Kidney (tissue), 14 donors: Measurements from ENCODE around the gene PSME2. TPM values are rescaled to one million over a fixed set of nuclear protein-coding genes. Genes with fewer than 3 reads are reported as not detected.

Source experiments
- DNase-seq, 5 donors: peaks; one replicate each; pipeline ENCODE4 v3.0.0-alpha.2; 2013 to 2020
- FAIRE-seq: peaks from 2 replicates; lab custom pipeline; 2012; peaks lifted over from hg19 to GRCh38; lab: Jason Lieb, UNC
- H3K27ac ChIP-seq, 2 donors: one replicate each; pipeline ENCODE4 v1.7.0; 2013; ENCODE audit warnings: low read depth in 2 of 2, low read length in 2 of 2, inconsistent platforms in 1 of 2
- H3K27me3 ChIP-seq: one replicate; pipeline ENCODE4 v1.7.1; 2013; ENCODE audit warnings: low read length, inconsistent platforms; ENCODE audit not compliant: control insufficient read depth, insufficient read depth
- H3K36me3 ChIP-seq, 3 donors: one replicate each; pipeline versions ENCODE4 v1.7.0 to v1.7.1; 2013; ENCODE audit warnings: low read length in 3 of 3, control low read depth in 1 of 3, inconsistent platforms in 1 of 3; ENCODE audit not compliant: insufficient read depth in 3 of 3, control insufficient read depth in 2 of 3
- H3K4me1 ChIP-seq, 3 donors: one replicate each; pipeline versions ENCODE4 v1.7.0 to v1.7.1; 2013; ENCODE audit warnings: low read length in 3 of 3, inconsistent platforms in 1 of 3, low read depth in 1 of 3; ENCODE audit not compliant: control insufficient read depth in 2 of 3, insufficient read depth in 2 of 3
- H3K4me3 ChIP-seq, 3 donors: one replicate each; pipeline versions ENCODE4 v1.7.0 to v1.8.1; 2013; ENCODE audit warnings: low read length in 3 of 3, control low read depth in 1 of 3, inconsistent platforms in 1 of 3
- H3K9ac ChIP-seq, 3 donors: one replicate each; pipeline versions ENCODE4 v1.7.0 to v1.7.1; 2013; ENCODE audit warnings: low read length in 3 of 3, control low read depth in 1 of 3, inconsistent platforms in 1 of 3
- H3K9me3 ChIP-seq, 3 donors: one replicate each; pipeline versions ENCODE4 v1.7.0 to v1.7.1; 2013; ENCODE audit warnings: low read length in 3 of 3, control low read depth in 1 of 3, inconsistent platforms in 1 of 3; ENCODE audit not compliant: control insufficient read depth in 2 of 3, insufficient read depth in 1 of 3
- CTCF ChIP-seq: IDR thresholded peaks from 3 replicates; pipeline ENCODE4 v1.5.1; 2012; ENCODE audit warnings: mild to moderate bottlenecking, moderate library complexity, borderline replicate concordance; ENCODE audit not compliant: insufficient read depth; ENCODE audit errors: extremely low read depth
- intact Hi-C: fragments of 100-400 bp; cut with DNase I; formaldehyde crosslinking; loops from one replicate; pipeline ENCODE4 v1.11.1; 2022
- polyA plus RNA-seq: library from polyadenylated mRNA; stranded (reverse); fragments of 350-450 nt; fragmentation: Illumina TruSeq; extraction: RNeasy Lipid Tissue Mini Kit (QIAGEN cat#74804); gene quantifications from one replicate; pipeline ENCODE4 v1.2.3, GENCODE V29; 2014; ENCODE audit warnings: low read depth, low replicate concordance; ENCODE audit not compliant: insufficient read depth
- total RNA-seq: library from RNA; stranded (reverse); fragmentation: NEBNext Ultra II Directional; extraction: Animal tissue kit (Norgen Biotek cat#: 25700); gene quantifications from one replicate; pipeline ENCODE4 v1.2.1, GENCODE V29; 2021
- donor health status: control.
- donor health status: control.
- donor health status: control.
- donor health status: control.
- donor health status: control.
- donor health status: DM: yes; HTN: yes; CAD: no.
- donor health status: Normal renal cell carcinoma (clear cell type).

PSME2 gene
- total and polyA plus RNA-seq, 2 donors from 2014 or later = 148 to 289 TPM

DNA sequence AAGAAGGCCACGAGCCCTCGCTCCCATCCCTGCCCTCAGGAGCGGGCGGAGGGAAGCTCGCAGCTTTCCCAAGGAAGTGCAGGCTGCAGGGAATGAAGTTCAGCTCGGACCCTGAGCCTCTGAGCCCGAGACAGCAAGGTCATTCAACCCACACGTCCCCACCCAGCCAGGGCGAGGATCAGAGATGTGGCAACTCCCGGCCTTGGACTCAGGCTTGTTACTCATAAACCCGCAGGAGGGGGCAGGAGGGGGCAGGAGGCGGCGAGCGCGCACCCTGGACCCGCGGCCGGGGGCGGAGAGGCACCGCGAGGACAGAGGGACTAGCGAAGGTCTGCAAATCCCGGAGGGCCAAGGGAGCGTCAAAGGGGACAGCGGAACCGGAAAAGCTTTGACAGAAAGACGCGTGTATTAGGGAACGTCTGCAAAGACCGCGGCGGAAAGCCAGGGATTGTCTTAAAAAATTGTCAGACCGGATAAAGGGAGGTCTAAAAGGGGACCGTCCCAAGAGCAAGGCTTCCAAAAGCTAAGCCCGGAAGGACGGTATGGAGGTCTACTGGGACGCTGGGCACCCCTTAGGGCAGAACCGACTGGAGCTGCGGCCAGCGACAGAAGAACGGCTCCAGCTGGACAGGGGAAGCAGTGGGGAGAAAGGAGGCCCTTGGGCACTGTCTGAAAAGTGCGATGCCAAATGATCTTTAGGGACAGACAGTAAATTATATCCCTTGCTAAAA lies 32.4 kb downstream of the PSME2 start:
- intact Hi-C loops = no loop called here
- no peak for FAIRE-seq

GRCh38 chr14:24113379-24113800 lies 33.0 kb downstream of the PSME2 start:
- FAIRE-seq (no peak), DNase-seq (no peak)
- peak overlapping the region; percentile 73 to 93 (median 84) for H3K4me3 ChIP-seq
- peak overlapping the region; percentile 99 to 100 for H3K27ac ChIP-seq
- intact Hi-C loops = no loop called here
- peak overlapping the region; percentile 41 to 87 (median 80) for H3K9ac ChIP-seq
- H3K4me1 ChIP-seq = peaks cover 0 to 28% (median 10%) of the 10 kb centered on the region in 3 donors
- peaks cover 0 to 12% (median 5%) of the 10 kb centered on the region in 3 donors for H3K36me3 ChIP-seq
- H3K9me3 ChIP-seq = no peaks in the 10 kb centered on the region
- no peak for TF ChIP-seq CTCF
- H3K27me3 ChIP-seq = no peaks in the 10 kb centered on the region

More for the DNA sequence above, 32.4 kb downstream of the PSME2 start:
- Histone ChIP-seq H3K36me3 (peaks cover 3 to 18% (median 11%) of the 10 kb centered on the region in 3 donors), H3K4me1 (peaks cover 0 to 24% (median 10%) of the 10 kb centered on the region in 3 donors), H3K4me3 (peak overlapping the region; percentile 73 to 93 (median 84)), H3K9me3 (no peaks in the 10 kb centered on the region), H3K9ac (peak overlapping the region; percentile 80 to 87 (median 86)), H3K27me3 (no peaks in the 10 kb centered on the region), H3K27ac (peak overlapping the region; percentile 99 to 100)
- DNase-seq = peak; percentile 88 to 97 (median 94)
- no peak for TF ChIP-seq CTCF

- Histone ChIP-seq H3K9me3 (no peaks in the 10 kb centered on the region), H3K4me3 (no peak overlapping the region), H3K36me3 (no peaks in the 10 kb centered on the region), H3K27me3 (no peaks in the 10 kb centered on the region), H3K27ac (no peak overlapping the region), H3K9ac (no peak overlapping the region), H3K4me1 (peaks cover 0 to 13% (median 0%) of the 10 kb centered on the region in 3 donors)
- DNase-seq = no peak
- TF ChIP-seq CTCF = no peak
- intact Hi-C loops = no loop called here
- FAIRE-seq = no peak
These were observed 35.9 kb downstream of the PSME2 start for GRCh38 chr14:24110523-24110922.
